Psoas muscle (tissue), 8 donors: ENCODE results near the gene PIMREG. TPM values are rescaled to one million over a fixed set of nuclear protein-coding genes. Genes with fewer than 3 reads are reported as not detected.

Source experiments
- ATAC-seq, 4 donors: fragments of 200-7000 bp; cut with Tn5 transposase; one replicate each; pipeline ENCODE4 v1.9.1; 2020; ENCODE audit warnings: moderate library complexity in 3 of 4, mild to moderate bottlenecking in 2 of 4
- DNase-seq, 2 donors: peaks; one replicate each; pipeline ENCODE4 v3.0.0-alpha.2; 2020
- H3K27ac ChIP-seq: fragments of 200-600 bp; one replicate; pipeline ENCODE4 v1.8.0; 2022
- H3K27me3 ChIP-seq, 3 donors: fragments of 200-600 bp in 1 of 3; one replicate each; pipeline versions ENCODE4 v1.6.1 to v1.8.0; 2013 to 2022; ENCODE audit warnings: low read length in 2 of 3, mild to moderate bottlenecking in 2 of 3, moderate library complexity in 1 of 3; ENCODE audit not compliant: insufficient read depth in 3 of 3
- H3K36me3 ChIP-seq, 2 donors: fragments of 200-600 bp in 1 of 2; one replicate each; pipeline versions ENCODE4 v1.6.1 to v1.8.0; 2013 to 2022; ENCODE audit warnings: low read depth in 1 of 2, mild to moderate bottlenecking in 1 of 2, moderate library complexity in 1 of 2; ENCODE audit not compliant: insufficient read depth in 1 of 2
- H3K4me1 ChIP-seq: fragments of 200-600 bp; one replicate; pipeline ENCODE4 v1.8.0; 2022
- H3K4me3 ChIP-seq: fragments of 200-600 bp; one replicate; pipeline ENCODE4 v1.8.0; 2022; ENCODE audit warnings: mild to moderate bottlenecking
- H3K9me3 ChIP-seq: fragments of 200-600 bp; one replicate; pipeline ENCODE4 v1.8.0; 2022
- CTCF ChIP-seq: fragments of 200-600 bp; IDR thresholded peaks from one replicate; pipeline ENCODE4 v1.8.0; 2022; ENCODE audit warnings: antibody characterized with exemption
- WGBS, 3 donors: extraction: QIAGEN DNeasy Blood & Tissue Kit; methylation state at CpG; one replicate each; pipeline versions ENCODE4 v1.1.6 to v1.1.7; 2013; 5-methylcytosine and 5-hydroxymethylcytosine counted together
- intact Hi-C, 2 donors: fragments of 100-400 bp; cut with DNase I; formaldehyde crosslinking; loops; one replicate each; pipeline versions ENCODE4 v1.11.0 to v1.14.2; 2022
- polyA plus RNA-seq, 3 donors: library from polyadenylated mRNA; stranded (reverse); fragments of 200-250 nt; gene quantifications; one replicate each; pipeline ENCODE4 v1.2.3, GENCODE V29; 2013
- total RNA-seq, 4 donors: library from RNA; stranded (reverse); fragmentation: NEBNext Ultra II Directional in 2 of 4; extraction: Animal tissue kit (Norgen Biotek cat#: 25700) in 2 of 4; gene quantifications; one replicate each; pipeline versions ENCODE4 v1.2.1 to v1.2.4, GENCODE V29; 2021 to 2023
- donor health status: healthy with polysubstance abuse.
- donor health status: DM: no; HTN: no; CAD: no; lungs with moderate emphysema.
- donor health status: Bipolar disorder and iron deficiency.
- donor health status: healthy.
- donor health status: DM: yes; HTN: yes; CAD: no.
- donor health status: DM: no; HTN: no; CAD: no.
- donor health status: DM: no; HTN: no; CAD: no.
- donor health status: DM: yes; HTN: yes; CAD: no.

The PIMREG gene
- total and polyA plus RNA-seq, 7 donors, result 0.18 to 0.38 (median 0.21) TPM; not detected in 4

- H3K27me3 ChIP-seq, result peaks cover 0 to 31% (median 15%) of the 10 kb centered on the region in 3 donors
- H3K9me3 ChIP-seq, result no peaks in the 10 kb centered on the region
- H3K27ac ChIP-seq, result no peak overlapping the region
- H3K4me1 ChIP-seq, result peaks cover 3% of the 10 kb centered on the region
- DNase-seq (no peak), ATAC-seq (no peak)
- WGBS, 3 donors, result 75 to 78% (median 76%) methylated on average over 14 of the region's 14 CpGs
- TF ChIP-seq CTCF, result no peak
- H3K4me3 ChIP-seq, result no peak overlapping the region
- intact Hi-C loops, result no loop called here
- no peaks in the 10 kb centered on the region for H3K36me3 ChIP-seq
These were observed 9.2 kb downstream of the PIMREG start for GRCh38 chr17:6453279-6454024.

GRCh38 chr17:6454495-6455320 lies 10.5 kb downstream of the PIMREG start:
- H3K27me3 ChIP-seq, result peaks cover 0 to 31% (median 15%) of the 10 kb centered on the region in 3 donors
- no peaks in the 10 kb centered on the region for H3K9me3 ChIP-seq
- H3K4me1 ChIP-seq, result peaks cover 3% of the 10 kb centered on the region
- peak overlapping the region; percentile 27 for H3K4me3 ChIP-seq
- intact Hi-C loops, result no loop called here
- H3K27ac ChIP-seq, result no peak overlapping the region
- DNase-seq (no peak), ATAC-seq (peak in 2 of 4 donors; percentile 5 to 12)
- TF ChIP-seq CTCF, result no peak
- H3K36me3 ChIP-seq, result no peaks in the 10 kb centered on the region
- 40 to 48% (median 44%) methylated on average over 27 to 35 of the region's 35 CpGs for WGBS, 3 donors

DNA sequence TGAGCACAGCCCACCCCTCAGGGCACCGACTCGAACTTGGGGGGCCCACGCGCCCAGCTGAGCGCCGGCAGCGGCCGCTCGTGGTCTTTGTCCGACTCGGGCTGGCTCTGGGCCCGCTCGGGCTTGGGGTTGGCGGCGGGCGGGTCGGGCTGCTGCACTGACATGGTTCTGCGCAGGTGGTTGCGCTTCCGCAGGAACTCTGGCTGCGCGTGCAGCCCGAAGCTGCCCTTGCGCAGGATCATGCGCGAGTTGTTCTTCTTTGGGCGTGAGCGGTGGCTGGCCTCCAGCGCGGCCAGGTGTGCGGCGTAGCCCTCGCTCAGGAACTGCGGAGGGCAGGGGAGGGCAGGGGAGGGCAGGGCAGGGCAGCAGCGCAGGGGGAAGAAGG lies 11.1 kb downstream of the PIMREG start:
- 0 to 12% (median 9%) methylated on average over 23 to 35 of the region's 35 CpGs for WGBS, 3 donors
- peaks cover 3% of the 10 kb centered on the region for H3K4me1 ChIP-seq
- DNase-seq (no peak), ATAC-seq (peak; percentile 23 to 42 (median 32))
- peak overlapping the region; percentile 27 for H3K4me3 ChIP-seq
- H3K27ac ChIP-seq, result no peak overlapping the region
- H3K36me3 ChIP-seq, result no peaks in the 10 kb centered on the region
- no peaks in the 10 kb centered on the region for H3K9me3 ChIP-seq
- peaks cover 0 to 31% (median 15%) of the 10 kb centered on the region in 3 donors for H3K27me3 ChIP-seq
- no peak for TF ChIP-seq CTCF
- intact Hi-C loops, result no loop called here

DNA sequence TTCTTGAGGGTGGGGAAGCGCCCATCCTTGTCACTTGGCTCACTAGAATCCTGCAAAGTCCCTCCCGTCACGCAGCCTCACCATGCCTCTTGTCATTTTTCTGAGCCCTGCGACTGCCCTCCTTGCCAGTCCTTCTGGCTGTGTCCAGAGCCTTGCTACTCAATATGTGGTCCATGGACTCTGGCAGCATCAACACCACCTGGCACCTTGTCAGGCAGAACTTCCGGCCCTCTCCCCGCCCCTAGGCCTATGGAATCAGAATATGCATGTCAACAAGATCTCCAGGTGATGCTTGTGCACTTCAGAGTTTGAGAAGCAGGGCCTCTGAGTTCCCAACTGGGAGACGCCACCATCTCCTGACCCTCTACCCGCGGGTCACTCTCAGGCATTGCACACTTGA lies 12.1 kb downstream of the PIMREG start:
- no peaks in the 10 kb centered on the region for H3K36me3 ChIP-seq
- H3K4me1 ChIP-seq, result peaks cover 3% of the 10 kb centered on the region
- DNase-seq (peak in 1 of 2 donors; percentile 35), ATAC-seq (no peak)
- intact Hi-C loops, result no loop called here
- H3K4me3 ChIP-seq, result no peak overlapping the region
- H3K27me3 ChIP-seq, result peaks cover 0 to 31% (median 13%) of the 10 kb centered on the region in 3 donors
- WGBS, 3 donors, result 87 to 92% (median 91%) methylated on average over 9 of the region's 9 CpGs
- TF ChIP-seq CTCF, result no peak
- no peaks in the 10 kb centered on the region for H3K9me3 ChIP-seq
- H3K27ac ChIP-seq, result no peak overlapping the region
